ENCODE data around the gene HNRNPM.

The HNRNPM gene

GRCh38 chr19:8445488-8446001 lies 770 bp downstream of the HNRNPM start:
- in situ Hi-C loops (cut with MboI; ENCODE audit: low sequenced_read_pairs, unreplicated experiment): no loop called here
- TF ChIP-seq CTCF (IDR thresholded peaks at IDR 0.05; ENCODE audit: borderline replicate concordance, control extremely low read depth, extremely low read depth, insufficient read depth, missing control alignments): no peak
- peak; percentile 57 for DNase-seq (ENCODE audit: low spot score)

- DNase-seq (ENCODE audit: low spot score): no peak
- in situ Hi-C loops (cut with MboI; ENCODE audit: low sequenced_read_pairs, unreplicated experiment): no loop called here
- no peak for TF ChIP-seq CTCF (IDR thresholded peaks at IDR 0.05; ENCODE audit: borderline replicate concordance, control extremely low read depth, extremely low read depth, insufficient read depth, missing control alignments)
Measured at GRCh38 chr19:8446061-8446709, 1.4 kb downstream of the HNRNPM start.

GRCh38 chr19:8449830-8450229 lies 5.1 kb downstream of the HNRNPM start:
- in situ Hi-C loops (cut with MboI; ENCODE audit: low sequenced_read_pairs, unreplicated experiment): no loop called here
- DNase-seq (ENCODE audit: low spot score): no peak
- no peak for TF ChIP-seq CTCF (IDR thresholded peaks at IDR 0.05; ENCODE audit: borderline replicate concordance, control extremely low read depth, extremely low read depth, insufficient read depth, missing control alignments)

GRCh38 chr19:8451377-8451776 lies 6.6 kb downstream of the HNRNPM start:
- no peak for TF ChIP-seq CTCF (IDR thresholded peaks at IDR 0.05; ENCODE audit: borderline replicate concordance, control extremely low read depth, extremely low read depth, insufficient read depth, missing control alignments)
- in situ Hi-C loops (cut with MboI; ENCODE audit: low sequenced_read_pairs, unreplicated experiment): no loop called here
- DNase-seq (ENCODE audit: low spot score): no peak

- no peak for DNase-seq (ENCODE audit: low spot score)
- no peak for TF ChIP-seq CTCF (IDR thresholded peaks at IDR 0.05; ENCODE audit: borderline replicate concordance, control extremely low read depth, extremely low read depth, insufficient read depth, missing control alignments)
- in situ Hi-C loops (cut with MboI; ENCODE audit: low sequenced_read_pairs, unreplicated experiment): no loop called here
Measured at GRCh38 chr19:8451885-8452284, 7.1 kb downstream of the HNRNPM start.

GRCh38 chr19:8452446-8453123 lies 7.8 kb downstream of the HNRNPM start:
- TF ChIP-seq CTCF (IDR thresholded peaks at IDR 0.05; ENCODE audit: borderline replicate concordance, control extremely low read depth, extremely low read depth, insufficient read depth, missing control alignments): no peak
- in situ Hi-C loops (cut with MboI; ENCODE audit: low sequenced_read_pairs, unreplicated experiment): no loop called here
- DNase-seq (ENCODE audit: low spot score): no peak
